ENCODE results near the gene GSN. TPM values are rescaled to one million over a fixed set of nuclear protein-coding genes. Genes with fewer than 3 reads are reported as not detected.

GSN gene
- total RNA-seq, 2 experiments from 2014 or later, result 2.6 to 2.7 TPM

- Histone ChIP-seq H3K36me3 (ENCODE audit: insufficient read depth, low read length) (no peaks in the 10 kb centered on the region), H3K9me3 (ENCODE audit: control insufficient read depth in 1 of 2, insufficient read depth in 1 of 2, low read length in 2 of 2) (no peaks in the 10 kb centered on the region), H3K27ac (ENCODE audit: low read depth in 1 of 2, low read length in 2 of 2) (no peak overlapping the region), H3K4me1 (ENCODE audit: insufficient read depth, low read length) (peaks cover 9% of the 10 kb centered on the region), H3K27me3 (ENCODE audit: control insufficient read depth in 1 of 2, insufficient read depth in 2 of 2, low read length in 2 of 2) (peaks cover 8 to 13% of the 10 kb centered on the region in 2 experiments), H3K4me3 (ENCODE audit: low read length) (no peak overlapping the region)
- no peaks in the 10 kb centered on the region for H3K9me3 Mint-ChIP-seq
- DNase-seq (no peak), ATAC-seq (ENCODE audit: poor library complexity) (no peak)
- H3K4me3 Mint-ChIP-seq, result no peak overlapping the region
- H3K36me3 Mint-ChIP-seq (ENCODE audit: low read depth), result no peaks in the 10 kb centered on the region
- H3K4me1 Mint-ChIP-seq (ENCODE audit: low read depth), result peaks cover 17% of the 10 kb centered on the region
- peaks cover 24% of the 10 kb centered on the region for H3K27me3 Mint-ChIP-seq
- TF ChIP-seq CTCF (IDR thresholded peaks at IDR 0.05), result no peak
- POLR2A ChIA-PET, result no interaction called here
- intact Hi-C loops (cut with DNase I, micrococcal nuclease), result no loop called here
- CTCF ChIA-PET, result no interaction called here
- H3K27ac Mint-ChIP-seq, result no peak overlapping the region
Measured at GRCh38 chr9:121301881-121302286, 33.9 kb downstream of the GSN start.

- DNase-seq (no peak), ATAC-seq (ENCODE audit: poor library complexity) (no peak)
- no peaks in the 10 kb centered on the region for H3K9me3 ChIP-seq (ENCODE audit: control insufficient read depth in 1 of 2, insufficient read depth in 1 of 2, low read length in 2 of 2)
- no peak overlapping the region for H3K27ac Mint-ChIP-seq
- no peak overlapping the region for H3K4me3 ChIP-seq (ENCODE audit: low read length)
- H3K9me3 Mint-ChIP-seq, result no peaks in the 10 kb centered on the region
- no peak for TF ChIP-seq CTCF (IDR thresholded peaks at IDR 0.05)
- no peaks in the 10 kb centered on the region for H3K36me3 Mint-ChIP-seq (ENCODE audit: low read depth)
- intact Hi-C loops (cut with DNase I, micrococcal nuclease), result no loop called here
- no peak overlapping the region for H3K27ac ChIP-seq (ENCODE audit: low read depth in 1 of 2, low read length in 2 of 2)
- peaks cover 17% of the 10 kb centered on the region for H3K4me1 Mint-ChIP-seq (ENCODE audit: low read depth)
- peaks cover 24% of the 10 kb centered on the region for H3K27me3 Mint-ChIP-seq
- H3K27me3 ChIP-seq (ENCODE audit: control insufficient read depth in 1 of 2, insufficient read depth in 2 of 2, low read length in 2 of 2), result peaks cover 7 to 13% of the 10 kb centered on the region in 2 experiments
- no peaks in the 10 kb centered on the region for H3K36me3 ChIP-seq (ENCODE audit: insufficient read depth, low read length)
- POLR2A ChIA-PET, result no interaction called here
- CTCF ChIA-PET, result no interaction called here
- H3K4me3 Mint-ChIP-seq, result no peak overlapping the region
- peaks cover 9% of the 10 kb centered on the region for H3K4me1 ChIP-seq (ENCODE audit: insufficient read depth, low read length)
Measured at GRCh38 chr9:121302341-121302740, 34.4 kb downstream of the GSN start.

GRCh38 chr9:121302786-121303185 lies 34.8 kb downstream of the GSN start:
- Mint-ChIP-seq H3K27ac (no peak overlapping the region), H3K9me3 (no peaks in the 10 kb centered on the region), H3K4me3 (no peak overlapping the region), H3K36me3 (ENCODE audit: low read depth) (no peaks in the 10 kb centered on the region), H3K27me3 (peaks cover 24% of the 10 kb centered on the region), H3K4me1 (ENCODE audit: low read depth) (peaks cover 17% of the 10 kb centered on the region)
- no peaks in the 10 kb centered on the region for H3K9me3 ChIP-seq (ENCODE audit: control insufficient read depth in 1 of 2, insufficient read depth in 1 of 2, low read length in 2 of 2)
- peaks cover 5 to 13% of the 10 kb centered on the region in 2 experiments for H3K27me3 ChIP-seq (ENCODE audit: control insufficient read depth in 1 of 2, insufficient read depth in 2 of 2, low read length in 2 of 2)
- intact Hi-C loops (cut with DNase I, micrococcal nuclease), result no loop called here
- ChIA-PET POLR2A (no interaction called here), CTCF (no interaction called here)
- no peak overlapping the region for H3K27ac ChIP-seq (ENCODE audit: low read depth in 1 of 2, low read length in 2 of 2)
- ATAC-seq (ENCODE audit: poor library complexity) (no peak), DNase-seq (no peak)
- TF ChIP-seq CTCF (IDR thresholded peaks at IDR 0.05), result no peak
- no peaks in the 10 kb centered on the region for H3K36me3 ChIP-seq (ENCODE audit: insufficient read depth, low read length)
- H3K4me3 ChIP-seq (ENCODE audit: low read length), result no peak overlapping the region
- H3K4me1 ChIP-seq (ENCODE audit: insufficient read depth, low read length), result peaks cover 9% of the 10 kb centered on the region

Measured in CD4-positive, alpha-beta T cell (primary cell).